NCI-H345 treated with DMSO at 0.1 percent for 48 hours (cell line): ENCODE data around the gene RBBP6.
"Not testable (repeated sequence)": the region's sequence is repeated elsewhere in the genome, so short reads cannot be mapped to it uniquely, and the experiment has no call there.

Experiments
- DNase-seq: peaks from one replicate; lab custom pipeline; 2025; ENCODE audit not compliant: unreplicated experiment; lab: John Stamatoyannopoulos, UW

The RBBP6 gene

GRCh38 chr16:24539295-24539849 lies at the start of gene RBBP6:
TSS of gene RBBP6 (plus strand) at chr16:24539566. CDS start at chr16:24540627, 1,061 bp downstream.
- DNase-seq: peak; percentile 92

- DNase-seq: no peak
Measured at GRCh38 chr16:24490866-24491265, 48.5 kb upstream of the RBBP6 start.

GRCh38 chr16:24491731-24492130 lies 47.6 kb upstream of the RBBP6 start:
- no peak for DNase-seq

- no peak for DNase-seq
Measured at GRCh38 chr16:24493821-24494220, 45.5 kb upstream of the RBBP6 start.

GRCh38 chr16:24495207-24495606 lies 44.2 kb upstream of the RBBP6 start:
- not testable (repeated sequence) for DNase-seq

GRCh38 chr16:24497440-24497839 lies 41.9 kb upstream of the RBBP6 start:
- no peak for DNase-seq

GRCh38 chr16:24499193-24499814 lies 40.1 kb upstream of the RBBP6 start:
- DNase-seq: peak; percentile 6

GRCh38 chr16:24504472-24505345 lies 34.7 kb upstream of the RBBP6 start:
- DNase-seq: peak; percentile 44

- DNase-seq: no peak
Measured at GRCh38 chr16:24505959-24506358, 33.4 kb upstream of the RBBP6 start.

GRCh38 chr16:24507959-24508480 lies 31.3 kb upstream of the RBBP6 start:
- peak; percentile 12 for DNase-seq

GRCh38 chr16:24508614-24509013 lies 30.8 kb upstream of the RBBP6 start:
- DNase-seq: no peak

GRCh38 chr16:24509536-24509935 lies 29.8 kb upstream of the RBBP6 start:
- DNase-seq: no peak

GRCh38 chr16:24511174-24511573 lies 28.2 kb upstream of the RBBP6 start:
- DNase-seq: no peak

- no peak for DNase-seq
Measured at GRCh38 chr16:24511792-24512191, 27.6 kb upstream of the RBBP6 start.

- no peak for DNase-seq
Measured at GRCh38 chr16:24514096-24514495, 25.3 kb upstream of the RBBP6 start.

- no peak for DNase-seq
Measured at GRCh38 chr16:24515186-24515585, 24.2 kb upstream of the RBBP6 start.

- peak; percentile 68 for DNase-seq
Measured at GRCh38 chr16:24516900-24517669, 22.3 kb upstream of the RBBP6 start.

GRCh38 chr16:24518498-24518897 lies 20.9 kb upstream of the RBBP6 start:
- no peak for DNase-seq

- DNase-seq: no peak
Measured at GRCh38 chr16:24520983-24521382, 18.4 kb upstream of the RBBP6 start.

GRCh38 chr16:24522751-24523150 lies 16.6 kb upstream of the RBBP6 start:
- no peak for DNase-seq

- no peak for DNase-seq
Measured at GRCh38 chr16:24523569-24523968, 15.8 kb upstream of the RBBP6 start.
